ENCODE data around the gene ZNF76.

Gene ZNF76

GRCh38 chr6:35236223-35236622 is 23.3 kb upstream of the ZNF76 start:
- no peak for DNase-seq (ENCODE audit: low read depth in 2 of 2)

GRCh38 chr6:35237476-35237875 is 22.1 kb upstream of the ZNF76 start:
- no peak for DNase-seq (ENCODE audit: low read depth in 2 of 2)

- DNase-seq (ENCODE audit: low read depth in 2 of 2): no peak
Observed at GRCh38 chr6:35238843-35239289, 20.7 kb upstream of the ZNF76 start.

GRCh38 chr6:35239581-35239980 is 20.0 kb upstream of the ZNF76 start:
- DNase-seq (ENCODE audit: low read depth in 2 of 2): no peak

GRCh38 chr6:35240838-35241801 is 18.4 kb upstream of the ZNF76 start:
- DNase-seq (ENCODE audit: low read depth in 2 of 2): peak; percentile 55 to 72

GRCh38 chr6:35242486-35242885 is 17.0 kb upstream of the ZNF76 start:
- DNase-seq (ENCODE audit: low read depth in 2 of 2): no peak

- no peak for DNase-seq (ENCODE audit: low read depth in 2 of 2)
Observed at GRCh38 chr6:35242906-35243305, 16.6 kb upstream of the ZNF76 start.

- no peak for DNase-seq (ENCODE audit: low read depth in 2 of 2)
Observed at GRCh38 chr6:35243386-35243958, 16.1 kb upstream of the ZNF76 start.

GRCh38 chr6:35244551-35244950 is 15.0 kb upstream of the ZNF76 start:
- DNase-seq (ENCODE audit: low read depth in 2 of 2): no peak

- no peak for DNase-seq (ENCODE audit: low read depth in 2 of 2)
Observed at GRCh38 chr6:35247642-35248231, 11.8 kb upstream of the ZNF76 start.

GRCh38 chr6:35248300-35248699 is 11.2 kb upstream of the ZNF76 start:
- no peak for DNase-seq (ENCODE audit: low read depth in 2 of 2)

- no peak for DNase-seq (ENCODE audit: low read depth in 2 of 2)
Observed at GRCh38 chr6:35248965-35249364, 10.6 kb upstream of the ZNF76 start.

GRCh38 chr6:35251949-35252348 is 7.6 kb upstream of the ZNF76 start:
- DNase-seq (ENCODE audit: low read depth in 2 of 2): no peak

- no peak for DNase-seq (ENCODE audit: low read depth in 2 of 2)
Observed at GRCh38 chr6:35253249-35253648, 6.3 kb upstream of the ZNF76 start.

GRCh38 chr6:35258336-35258735 is 1.2 kb upstream of the ZNF76 start:
- no peak for DNase-seq (ENCODE audit: low read depth in 2 of 2)

GRCh38 chr6:35258858-35259193 is 709 bp upstream of the ZNF76 start:
- peak; percentile 11 to 15 for DNase-seq (ENCODE audit: low read depth in 2 of 2)

- DNase-seq (ENCODE audit: low read depth in 2 of 2): peak; percentile 45 to 70
Observed at GRCh38 chr6:35259948-35260590, 534 bp downstream of the ZNF76 start.

GRCh38 chr6:35260591-35261570 is 1.3 kb downstream of the ZNF76 start:
- DNase-seq (ENCODE audit: low read depth in 2 of 2): no peak

GRCh38 chr6:35262596-35262995 is 3.1 kb downstream of the ZNF76 start:
- DNase-seq (ENCODE audit: low read depth in 2 of 2): no peak

GRCh38 chr6:35264550-35265274 is 5.2 kb downstream of the ZNF76 start:
- DNase-seq (ENCODE audit: low read depth in 2 of 2): no peak
